B cell (primary cell): ENCODE results near the gene TRAPPC5. TPM values are rescaled to one million over a fixed set of nuclear protein-coding genes. Genes with fewer than 3 reads are reported as not detected.
A peak's percentile ranks its signal among the peaks of the same experiment; 100 is the strongest.

Experiments
- ATAC-seq: fragments of 200-7000 bp; cut with Tn5 transposase; one replicate; pipeline ENCODE4 v1.10.0; 2021; ENCODE audit warnings: low read depth, mild to moderate bottlenecking, moderate number of reproducible peaks, moderate library complexity
- CTCF ChIA-PET: fragments of 350-600 bp; sonication (Branson Sonifier 250); formaldehyde crosslinking; loops from one replicate; lab custom pipeline; 2021; ENCODE audit warnings: antibody characterized with exemption, inconsistent platforms; lab: Charles Lee
- POLR2A ChIA-PET: fragments of 350-600 bp; sonication (Branson Sonifier 250); formaldehyde crosslinking; loops from one replicate; lab custom pipeline; 2021; ENCODE audit warnings: antibody characterized with exemption; lab: Charles Lee
- DNase-seq: peaks from one replicate; pipeline ENCODE4 v3.0.0; 2013
- H2AFZ ChIP-seq: 2 replicates; pipeline ENCODE4 v1.6.1; 2012; ENCODE audit warnings: mild to moderate bottlenecking, low read depth, low read length; ENCODE audit not compliant: insufficient read depth, poor library complexity, severe bottlenecking
- H3K27ac ChIP-seq, 2 donors: 1 replicate in 1 of 2; 2 replicates in 1 of 2; pipeline ENCODE4 v1.5.1; 2012 to 2013; ENCODE audit warnings: low read length in 2 of 2, mild to moderate bottlenecking in 2 of 2, moderate library complexity in 1 of 2
- H3K27me3 ChIP-seq, 4 experiments: fragments of 200-600 bp in 1 of 4; sonication (generic) in 1 of 4; replicated peaks in 1 of 4; 1 replicate in 2 of 4; 2 replicates in 2 of 4; pipeline versions ENCODE4 v1.6.1 to v1.7.0; 2013 to 2016; ENCODE audit warnings: low read length in 3 of 4, mild to moderate bottlenecking in 2 of 4, mixed read lengths in 1 of 4, moderate library complexity in 1 of 4; ENCODE audit not compliant: insufficient read depth in 4 of 4, control insufficient read depth in 3 of 4; ENCODE audit errors: control extremely low read depth in 1 of 4
- H3K36me3 ChIP-seq, 2 experiments: replicated peaks in 1 of 2; 1 replicate in 1 of 2; 2 replicates in 1 of 2; pipeline versions ENCODE4 v1.6.1 to v1.7.1; 2013; ENCODE audit warnings: low read length in 1 of 2; ENCODE audit not compliant: insufficient read depth in 2 of 2, control insufficient read depth in 1 of 2; ENCODE audit errors: control extremely low read depth in 1 of 2, extremely low read depth in 1 of 2
- H3K4me1 ChIP-seq, 2 donors: fragments of 200-600 bp in 1 of 2; sonication (generic) in 1 of 2; 1 replicate in 1 of 2; 2 replicates in 1 of 2; pipeline versions ENCODE4 v1.5.1 to v1.6.1; 2013 to 2017; ENCODE audit warnings: low read length in 2 of 2; ENCODE audit not compliant: control insufficient read depth in 2 of 2, insufficient read depth in 2 of 2
- H3K4me2 ChIP-seq: replicated peaks from 2 replicates; pipeline ENCODE3; 2012; ENCODE audit warnings: mild to moderate bottlenecking, low read depth, low read length; ENCODE audit not compliant: poor library complexity, severe bottlenecking
- H3K4me3 ChIP-seq, 5 experiments: fragments of 200-600 bp in 1 of 5; sonication (generic) in 1 of 5; 1 replicate in 3 of 5; 2 replicates in 2 of 5; pipeline versions ENCODE4 v1.5.1 to v1.7.0; 2011 to 2016; ENCODE audit warnings: low read length in 4 of 5, mild to moderate bottlenecking in 4 of 5, low read depth in 2 of 5, control low read depth in 1 of 5, moderate library complexity in 1 of 5; ENCODE audit not compliant: insufficient read depth in 1 of 5; ENCODE audit errors: control extremely low read depth in 1 of 5, extremely low read depth in 1 of 5
- H3K79me2 ChIP-seq: fragments of 200-600 bp; sonication (generic); one replicate; pipeline ENCODE4 v1.6.0; 2016; ENCODE audit warnings: low read length; ENCODE audit not compliant: control insufficient read depth, insufficient read depth
- H3K9ac ChIP-seq: fragments of 200-600 bp; sonication (generic); 2 replicates; pipeline ENCODE4 v1.6.1; 2017; ENCODE audit warnings: mild to moderate bottlenecking, low read length, moderate library complexity
- H3K9me3 ChIP-seq, 3 donors: one replicate each; pipeline versions ENCODE4 v1.6.1 to v1.7.1; 2013; ENCODE audit warnings: low read length in 2 of 3; ENCODE audit not compliant: control insufficient read depth in 2 of 3, insufficient read depth in 1 of 3; ENCODE audit errors: control extremely low read depth in 1 of 3
- H4K20me1 ChIP-seq: 2 replicates; pipeline ENCODE4 v1.6.0; 2012; ENCODE audit warnings: mild to moderate bottlenecking, low read length; ENCODE audit not compliant: insufficient read depth, control insufficient read depth, poor library complexity, severe bottlenecking
- H3K27ac Mint-ChIP-seq: one replicate; pipeline ENCODE4 v1.8.0; 2021; ENCODE audit warnings: mixed read lengths
- H3K27me3 Mint-ChIP-seq: one replicate; pipeline ENCODE4 v1.8.0; 2021; ENCODE audit warnings: mixed read lengths
- H3K4me1 Mint-ChIP-seq: one replicate; pipeline ENCODE4 v1.8.0; 2021; ENCODE audit warnings: mixed read lengths
- H3K4me3 Mint-ChIP-seq: one replicate; pipeline ENCODE4 v1.8.0; 2021; ENCODE audit warnings: mixed read lengths
- H3K9me3 Mint-ChIP-seq: one replicate; pipeline ENCODE4 v1.8.0; 2022; ENCODE audit warnings: mixed read lengths; ENCODE audit not compliant: insufficient read depth
- EZH2 ChIP-seq: IDR thresholded peaks from 2 replicates; pipeline ENCODE4 v1.6.1; 2012; ENCODE audit warnings: borderline replicate concordance, low read depth, mild to moderate bottlenecking, moderate library complexity, low read length; ENCODE audit not compliant: insufficient read depth, poor library complexity, severe bottlenecking
- WGBS: methylation state at CpG from one replicate; pipeline ENCODE4 v1.1.5; 2013; ENCODE audit warnings: missing lambda C conversion rate; ENCODE audit not compliant: insufficient coverage; 5-methylcytosine and 5-hydroxymethylcytosine counted together
- intact Hi-C: fragments of 100-400 bp; cut with micrococcal nuclease; formaldehyde crosslinking; loops from one replicate; pipeline ENCODE4 v1.10.0; 2022
- polyA plus RNA-seq: library from polyadenylated mRNA; depleted of rRNA; stranded (reverse); fragments of >200 nt; gene quantifications from 2 replicates; pipeline ENCODE4 v1.2.3, GENCODE V29; 2012
- total RNA-seq, 2 donors: library from RNA; stranded (reverse); fragments of 120-200 nt in 1 of 2; gene quantifications; 1 replicate in 1 of 2; 2 replicates in 1 of 2; pipeline versions ENCODE4 v1.2.3 to v1.2.4, GENCODE V29; 2013 to 2022
- TF ChIP-seq, protein P1 (sequence below): fragments of 200-600 bp; IDR thresholded peaks from one replicate; pipeline ENCODE4 v1.8.0; 2022; ENCODE audit warnings: antibody characterized with exemption, mild to moderate bottlenecking

Gene TRAPPC5
- total and polyA plus RNA-seq, 2 donors (not counting 1 experiment from before 2014, with no cell fraction given), result 61.5 to 64.9 TPM

DNA sequence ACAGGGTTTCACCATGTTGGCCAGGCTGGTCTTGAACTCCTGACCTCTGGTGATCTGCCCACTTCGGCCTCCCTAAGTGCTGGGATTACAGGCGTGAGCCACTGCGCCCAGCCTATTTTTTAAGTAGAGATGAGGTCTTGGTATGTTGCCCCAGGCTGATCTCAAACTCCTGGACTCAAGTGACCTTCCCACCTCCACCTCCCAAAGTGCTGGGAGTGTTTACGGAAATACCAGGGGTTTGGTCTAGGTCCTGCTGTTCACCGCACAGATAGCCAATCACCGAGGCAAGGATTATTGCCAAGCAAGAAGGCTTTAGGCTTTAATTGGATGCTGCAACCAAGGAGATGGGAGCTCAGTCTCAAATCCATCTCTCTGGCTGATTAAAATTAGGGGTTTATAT lies 39.7 kb downstream of the TRAPPC5 start:
- DNase-seq (no peak), ATAC-seq (no peak)
- Histone ChIP-seq H3K36me3 (no peaks in the 10 kb centered on the region), H3K4me2 (no peak overlapping the region), H3K9me3 (peaks cover 2 to 16% (median 6%) of the 10 kb centered on the region in 3 donors), H3K4me3 (no peak overlapping the region), H3K27me3 (no peaks in the 10 kb centered on the region), H3K9ac (no peak overlapping the region), H3K79me2 (no peaks in the 10 kb centered on the region), H3K4me1 (peaks cover 34 to 53% of the 10 kb centered on the region in 2 donors), H4K20me1 (no peaks in the 10 kb centered on the region), H3K27ac (no peak overlapping the region), H2AFZ (no peak overlapping the region)
- CTCF ChIA-PET, result interaction anchor here (0.8 to 1.8 kb wide), 3 partner anchors 26 to 39 kb away, joined by 3 to 6 read pairs (median 4); partner anchors contain the start of gene TRAPPC5
- Mint-ChIP-seq H3K27ac (no peak overlapping the region), H3K4me3 (no peak overlapping the region), H3K4me1 (peaks cover 51% of the 10 kb centered on the region), H3K9me3 (peaks cover 4% of the 10 kb centered on the region), H3K27me3 (no peaks in the 10 kb centered on the region)
- WGBS, result 97% methylated on average over 5 of the region's 6 CpGs
- intact Hi-C loops, result no loop called here
- TF ChIP-seq, protein P1, sequence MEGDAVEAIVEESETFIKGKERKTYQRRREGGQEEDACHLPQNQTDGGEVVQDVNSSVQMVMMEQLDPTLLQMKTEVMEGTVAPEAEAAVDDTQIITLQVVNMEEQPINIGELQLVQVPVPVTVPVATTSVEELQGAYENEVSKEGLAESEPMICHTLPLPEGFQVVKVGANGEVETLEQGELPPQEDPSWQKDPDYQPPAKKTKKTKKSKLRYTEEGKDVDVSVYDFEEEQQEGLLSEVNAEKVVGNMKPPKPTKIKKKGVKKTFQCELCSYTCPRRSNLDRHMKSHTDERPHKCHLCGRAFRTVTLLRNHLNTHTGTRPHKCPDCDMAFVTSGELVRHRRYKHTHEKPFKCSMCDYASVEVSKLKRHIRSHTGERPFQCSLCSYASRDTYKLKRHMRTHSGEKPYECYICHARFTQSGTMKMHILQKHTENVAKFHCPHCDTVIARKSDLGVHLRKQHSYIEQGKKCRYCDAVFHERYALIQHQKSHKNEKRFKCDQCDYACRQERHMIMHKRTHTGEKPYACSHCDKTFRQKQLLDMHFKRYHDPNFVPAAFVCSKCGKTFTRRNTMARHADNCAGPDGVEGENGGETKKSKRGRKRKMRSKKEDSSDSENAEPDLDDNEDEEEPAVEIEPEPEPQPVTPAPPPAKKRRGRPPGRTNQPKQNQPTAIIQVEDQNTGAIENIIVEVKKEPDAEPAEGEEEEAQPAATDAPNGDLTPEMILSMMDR, result no peak
- TF ChIP-seq EZH2, result no peak
- POLR2A ChIA-PET, result no interaction called here

DNA sequence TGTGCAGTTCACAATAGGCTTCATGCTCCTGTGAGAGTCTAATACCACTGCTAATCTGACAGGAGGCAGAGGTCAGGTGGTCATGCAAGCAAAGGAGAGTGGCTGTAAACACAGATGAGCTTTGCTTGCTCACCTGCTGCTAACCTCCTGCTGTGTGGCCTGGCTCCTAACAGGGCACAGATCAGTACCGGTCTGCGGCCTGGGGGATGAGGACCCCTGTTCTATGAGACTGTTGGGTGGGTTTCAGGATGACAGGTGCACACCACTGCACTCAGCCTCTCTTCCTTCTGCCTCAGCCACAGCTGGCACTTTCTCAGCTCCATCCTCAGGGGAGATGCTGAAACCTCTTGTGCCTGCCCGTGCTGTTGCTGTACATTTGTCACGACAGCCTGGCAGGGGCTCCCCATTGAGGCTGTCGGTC lies 41.6 kb downstream of the TRAPPC5 start:
- POLR2A ChIA-PET, result interaction anchor here (1.5 kb wide), 1 partner anchor 17 kb away, joined by 5 read pairs; no protein-coding TSS in a partner anchor
- H3K4me3 ChIP-seq, result no peak overlapping the region
- Mint-ChIP-seq H3K27me3 (peaks cover under 1% of the 10 kb centered on the region), H3K9me3 (no peaks in the 10 kb centered on the region), H3K4me3 (no peak overlapping the region), H3K4me1 (peaks cover 38% of the 10 kb centered on the region), H3K27ac (peak overlapping the region; percentile 26)
- DNase-seq, result no peak
- peaks cover 0 to 3% (median 0%) of the 10 kb centered on the region in 4 experiments for H3K27me3 ChIP-seq
- peaks cover 0 to 11% (median 0%) of the 10 kb centered on the region in 3 donors for H3K9me3 ChIP-seq
- no peaks in the 10 kb centered on the region for H4K20me1 ChIP-seq
- no peaks in the 10 kb centered on the region for H3K79me2 ChIP-seq
- CTCF ChIA-PET, result interaction anchor here (0.6 to 1.2 kb wide), 3 partner anchors 10 to 78 kb away, joined by 3 to 4 read pairs (median 3); partner anchors contain the start of gene TRAPPC5
- WGBS, result 0% methylated on average over 2 of the region's 5 CpGs
- H3K27ac ChIP-seq, result no peak overlapping the region
- peak overlapping the region; percentile 64 for H2AFZ ChIP-seq
- H3K4me2 ChIP-seq, result peak overlapping the region; percentile 42
- H3K36me3 ChIP-seq, result no peaks in the 10 kb centered on the region
- intact Hi-C loops, result no loop called here
- peaks cover 27 to 40% of the 10 kb centered on the region in 2 donors for H3K4me1 ChIP-seq
- TF ChIP-seq, protein P1, result no peak
- TF ChIP-seq EZH2, result no peak
- no peak overlapping the region for H3K9ac ChIP-seq
- ATAC-seq, result peak; percentile 38
